ENCODE measurements around the gene QPCT. TPM values are rescaled to one million over a fixed set of nuclear protein-coding genes. Genes with fewer than 3 reads are reported as not detected.
A peak's percentile ranks its signal among the peaks of the same experiment; 100 is the strongest.

Gene QPCT
- total RNA-seq, 1 donor from 2014 or later, result 2.7 TPM

- H3K9me3 Mint-ChIP-seq (ENCODE audit: low read depth), result no peaks in the 10 kb centered on the region
- peak overlapping the region; percentile 85 for H3K27ac Mint-ChIP-seq
- no peaks in the 10 kb centered on the region for H3K27me3 Mint-ChIP-seq
- no peak overlapping the region for H3K4me3 Mint-ChIP-seq (ENCODE audit: low read depth)
- H3K4me1 Mint-ChIP-seq (ENCODE audit: low read depth), result peaks cover 12% of the 10 kb centered on the region
- no peaks in the 10 kb centered on the region for H3K36me3 Mint-ChIP-seq (ENCODE audit: insufficient read depth)
- no peak for DNase-seq (ENCODE audit: low spot score, unreplicated experiment)
- TF ChIP-seq CTCF (IDR thresholded peaks at IDR 0.05; ENCODE audit: unreplicated experiment), result no peak
Measured at GRCh38 chr2:37350034-37350433, 5.6 kb downstream of the QPCT start.

GRCh38 chr2:37354531-37354930 lies 10.1 kb downstream of the QPCT start:
- Mint-ChIP-seq H3K27me3 (no peaks in the 10 kb centered on the region), H3K27ac (no peak overlapping the region), H3K4me1 (ENCODE audit: low read depth) (peaks cover 12% of the 10 kb centered on the region), H3K4me3 (ENCODE audit: low read depth) (no peak overlapping the region), H3K9me3 (ENCODE audit: low read depth) (no peaks in the 10 kb centered on the region), H3K36me3 (ENCODE audit: insufficient read depth) (no peaks in the 10 kb centered on the region)
- no peak for TF ChIP-seq CTCF (IDR thresholded peaks at IDR 0.05; ENCODE audit: unreplicated experiment)
- DNase-seq (ENCODE audit: low spot score, unreplicated experiment), result no peak

- no peak for DNase-seq (ENCODE audit: low spot score, unreplicated experiment)
- H3K27me3 Mint-ChIP-seq, result no peaks in the 10 kb centered on the region
- no peak for TF ChIP-seq CTCF (IDR thresholded peaks at IDR 0.05; ENCODE audit: unreplicated experiment)
- H3K4me1 Mint-ChIP-seq (ENCODE audit: low read depth), result peaks cover 2% of the 10 kb centered on the region
- H3K36me3 Mint-ChIP-seq (ENCODE audit: insufficient read depth), result no peaks in the 10 kb centered on the region
- H3K27ac Mint-ChIP-seq, result no peak overlapping the region
- H3K9me3 Mint-ChIP-seq (ENCODE audit: low read depth), result no peaks in the 10 kb centered on the region
- H3K4me3 Mint-ChIP-seq (ENCODE audit: low read depth), result no peak overlapping the region
Measured at GRCh38 chr2:37355735-37356134, 11.3 kb downstream of the QPCT start.

- DNase-seq (ENCODE audit: low spot score, unreplicated experiment), result no peak
- Mint-ChIP-seq H3K27me3 (no peaks in the 10 kb centered on the region), H3K36me3 (ENCODE audit: insufficient read depth) (no peaks in the 10 kb centered on the region), H3K4me3 (ENCODE audit: low read depth) (no peak overlapping the region), H3K9me3 (ENCODE audit: low read depth) (no peaks in the 10 kb centered on the region), H3K27ac (no peak overlapping the region), H3K4me1 (ENCODE audit: low read depth) (no peaks in the 10 kb centered on the region)
- TF ChIP-seq CTCF (IDR thresholded peaks at IDR 0.05; ENCODE audit: unreplicated experiment), result no peak
Measured at GRCh38 chr2:37356299-37356698, 11.9 kb downstream of the QPCT start.

GRCh38 chr2:37357069-37357468 lies 12.6 kb downstream of the QPCT start:
- no peak overlapping the region for H3K4me3 Mint-ChIP-seq (ENCODE audit: low read depth)

More at GRCh38 chr2:37357069-37357468, 12.6 kb downstream of the QPCT start:
- Mint-ChIP-seq H3K27ac (no peak overlapping the region), H3K9me3 (ENCODE audit: low read depth) (no peaks in the 10 kb centered on the region), H3K36me3 (ENCODE audit: insufficient read depth) (no peaks in the 10 kb centered on the region), H3K4me1 (ENCODE audit: low read depth) (no peaks in the 10 kb centered on the region), H3K27me3 (no peaks in the 10 kb centered on the region)
- no peak for DNase-seq (ENCODE audit: low spot score, unreplicated experiment)
- TF ChIP-seq CTCF (IDR thresholded peaks at IDR 0.05; ENCODE audit: unreplicated experiment), result no peak

Data from progenitor cell of endocrine pancreas (in vitro differentiated cells).